ENCODE data around the gene DGKD. TPM values are rescaled to one million over a fixed set of nuclear protein-coding genes. Genes with fewer than 3 reads are reported as not detected.
A peak's percentile ranks its signal among the peaks of the same experiment; 100 is the strongest.

DGKD gene
- total and polyA plus RNA-seq, 9 of the 15 experiments (the other 6 are each of a cell fraction or from before 2014, with no cell fraction given), result 0.52 to 29.5 (median 10.6) TPM

- ATAC-seq (no peak), DNase-seq (ENCODE audit: extremely low read depth in 1 of 4, low spot score in 3 of 4) (no peak), FAIRE-seq (no peak)
- peaks cover 2% of the 10 kb centered on the region; the same call in 1 of the 2 replicates for H3K9me3 ChIP-seq (replicated peaks; ENCODE audit: control insufficient read depth, insufficient read depth, low read depth, low read length)
- H3K4me2 ChIP-seq (ENCODE audit: insufficient read depth, low read length), result no peak overlapping the region
- H3K4me3 ChIP-seq, result no peak overlapping the region
- BruUV-seq (replicated peaks), result no TSS peak
- TF ChIP-seq MIER1 (IDR thresholded peaks at IDR 0.05; ENCODE audit: low read depth), result no peak
- peak; percentile 75 for TF ChIP-seq RBM25 (IDR thresholded peaks at IDR 0.05; ENCODE audit: low read depth, low read length, severe bottlenecking)
- H3K4me1 ChIP-seq (replicated peaks in 1 of 2; ENCODE audit: control insufficient read depth in 2 of 2, insufficient read depth in 2 of 2, low read length in 2 of 2), result peaks cover 7 to 12% of the 10 kb centered on the region in 2 experiments; a peak in 3 of 5 replicates
- CTCF ChIA-PET (ENCODE audit: low intra/inter-chr PET ratio), result interaction anchor here (3.9 kb wide), 1 partner anchor 36 kb away, joined by 36 read pairs; no protein-coding TSS in a partner anchor
- H3K79me2 ChIP-seq (ENCODE audit: control insufficient read depth, insufficient read depth, low read length), result 0 out of 3 replicates have a peak, but pooled peaks cover 4% of the 10 kb centered on the region
- intact Hi-C loops (cut with micrococcal nuclease), result no loop called here
- POLR2A ChIA-PET, result no interaction called here
- WGBS (ENCODE audit: insufficient coverage, low coverage, missing lambda C conversion rate), result 58% methylated on average over 2 of the region's 2 CpGs
- H3K27me3 ChIP-seq (ENCODE audit: control insufficient read depth in 2 of 2, insufficient read depth in 2 of 2, low read length in 2 of 2), result no peaks in the 10 kb centered on the region
- H3K36me3 ChIP-seq (ENCODE audit: control insufficient read depth, insufficient read depth, low read length), result peaks cover 10% of the 10 kb centered on the region; the same call in 2 of the 3 replicates
- in situ Hi-C loops (cut with MboI), result no loop called here
- H3K9ac ChIP-seq (ENCODE audit: insufficient read depth in 1 of 2, low read depth in 2 of 2, low read length in 2 of 2), result no peak overlapping the region
- no peaks in the 10 kb centered on the region for H4K20me1 ChIP-seq (replicated peaks; ENCODE audit: control insufficient read depth, insufficient read depth, low read length)
- H3K9me1 ChIP-seq (ENCODE audit: control insufficient read depth, insufficient read depth, low read length), result no peaks in the 10 kb centered on the region
- no peak overlapping the region for H2AFZ ChIP-seq (ENCODE audit: low read depth, low read length)
- H3K27ac ChIP-seq (ENCODE audit: extremely low read depth, low read depth, low read length), result no peak overlapping the region
Measured at GRCh38 chr2:233406865-233407264, 52.6 kb downstream of the DGKD start.

- BruUV-seq (replicated peaks), result no TSS peak
- Histone ChIP-seq H3K4me2 (ENCODE audit: insufficient read depth, low read length) (no peak overlapping the region), H3K9me3 (replicated peaks; ENCODE audit: control insufficient read depth, insufficient read depth, low read depth, low read length) (peaks cover 2% of the 10 kb centered on the region; the same call in 1 of the 2 replicates), H3K27me3 (ENCODE audit: control insufficient read depth in 2 of 2, insufficient read depth in 2 of 2, low read length in 2 of 2) (no peaks in the 10 kb centered on the region), H3K4me3 (no peak overlapping the region), H3K9ac (ENCODE audit: insufficient read depth in 1 of 2, low read depth in 2 of 2, low read length in 2 of 2) (no peak overlapping the region), H3K36me3 (ENCODE audit: control insufficient read depth, insufficient read depth, low read length) (peaks cover 10% of the 10 kb centered on the region; the same call in 2 of the 3 replicates), H3K4me1 (replicated peaks in 1 of 2; ENCODE audit: control insufficient read depth in 2 of 2, insufficient read depth in 2 of 2, low read length in 2 of 2) (peaks cover 7 to 12% of the 10 kb centered on the region in 2 experiments; a peak in 3 of 5 replicates), H3K27ac (ENCODE audit: extremely low read depth, low read depth, low read length) (no peak overlapping the region), H3K79me2 (ENCODE audit: control insufficient read depth, insufficient read depth, low read length) (0 out of 3 replicates have a peak, but pooled peaks cover 4% of the 10 kb centered on the region), H2AFZ (ENCODE audit: low read depth, low read length) (no peak overlapping the region), H3K9me1 (ENCODE audit: control insufficient read depth, insufficient read depth, low read length) (no peaks in the 10 kb centered on the region), H4K20me1 (replicated peaks; ENCODE audit: control insufficient read depth, insufficient read depth, low read length) (no peaks in the 10 kb centered on the region)
- 91% methylated on average over 7 of the region's 8 CpGs for WGBS (ENCODE audit: insufficient coverage, low coverage, missing lambda C conversion rate)
- intact Hi-C loops (cut with micrococcal nuclease), result no loop called here
- no peak for FAIRE-seq
- TF ChIP-seq PTBP1 (IDR thresholded peaks at IDR 0.05; ENCODE audit: low read depth, low read length) (no peak), ZBED1 (IDR thresholded peaks at IDR 0.05) (no peak), TFAP4 (CRISPR knock-in tag; IDR thresholded peaks at IDR 0.05; ENCODE audit: borderline replicate concordance) (no peak), POLR2AphosphoS2 (IDR thresholded peaks at IDR 0.05; ENCODE audit: low read length) (no peak), C11orf30 (IDR thresholded peaks at IDR 0.05; ENCODE audit: low read depth) (no peak), CBX2 (IDR thresholded peaks at IDR 0.05; ENCODE audit: insufficient read depth, low read length, poor library complexity, severe bottlenecking) (no peak), ZNF766 (CRISPR knock-in tag; conservative IDR thresholded peaks at IDR 0.05) (no peak), RCOR1 (IDR thresholded peaks at IDR 0.05; ENCODE audit: borderline replicate concordance in 1 of 2, low read depth in 2 of 2, low read length in 2 of 2) (no peak), BCOR (IDR thresholded peaks at IDR 0.05) (no peak), TRIM28 (IDR thresholded peaks at IDR 0.05) (no peak), MECOM (CRISPR knock-in tag; IDR thresholded peaks at IDR 0.05) (no peak), GABPA (tag; conservative IDR thresholded peaks at IDR 0.05; ENCODE audit: low read depth) (no peak)
- ATAC-seq, result no peak
- DNase-seq (ENCODE audit: extremely low read depth in 1 of 4, low spot score in 3 of 4), result no peak
- CTCF ChIA-PET (ENCODE audit: low intra/inter-chr PET ratio), result interaction anchor here (0.6 kb wide), 1 partner anchor 425 kb away, joined by 3 read pairs; no protein-coding TSS in a partner anchor
- in situ Hi-C loops (cut with MboI), result no loop called here
- POLR2A ChIA-PET, result interaction anchor here (1.6 kb wide), 1 partner anchor 9 kb away, joined by 3 read pairs; no protein-coding TSS in a partner anchor
Measured at GRCh38 chr2:233407771-233408181, 53.5 kb downstream of the DGKD start.
